SIG-M5 treated with dmso at 0.1 percent for 504 hours (cell line): ENCODE measurements around the gene ZNF584.

ENCODE experiments used
- DNase-seq: peaks from one replicate; lab custom pipeline; 2025; ENCODE audit not compliant: unreplicated experiment; lab: John Stamatoyannopoulos, UW

The ZNF584 gene

GRCh38 chr19:58460039-58460438, 51.6 kb downstream of the ZNF584 start:
- no peak for DNase-seq

DNA sequence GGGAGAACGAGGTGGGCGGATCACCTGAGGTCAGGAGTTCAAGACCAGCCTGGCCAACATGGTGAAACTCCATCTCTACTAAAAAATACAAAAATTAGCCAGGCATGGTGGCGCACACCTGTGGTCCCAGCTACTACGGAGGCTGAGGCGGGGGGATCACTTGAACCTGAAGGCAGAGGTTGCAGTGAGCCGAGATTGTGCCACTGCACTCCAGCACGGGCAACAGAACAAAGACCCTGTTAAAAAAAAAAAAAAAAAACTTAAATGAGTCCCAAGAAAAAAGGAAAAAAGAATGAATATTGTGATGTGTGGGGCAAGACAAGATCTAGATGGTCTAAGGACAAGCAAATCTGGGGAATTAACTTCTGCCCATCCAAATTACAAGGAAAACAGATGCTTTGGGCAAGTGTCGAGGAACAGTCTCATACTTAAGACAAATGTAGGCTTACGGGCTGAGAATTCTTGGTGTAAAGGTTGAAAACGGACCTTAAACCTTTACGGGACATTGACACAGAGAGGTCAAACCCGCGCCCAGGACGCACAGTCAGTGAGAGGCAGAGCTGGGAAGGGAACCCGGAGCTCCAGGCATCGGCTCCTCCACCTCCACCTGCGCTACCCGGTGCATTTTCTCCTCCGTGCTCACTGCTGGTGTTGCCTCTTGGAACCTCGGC, 57.8 kb downstream of the ZNF584 start:
- DNase-seq, result no peak

DNA sequence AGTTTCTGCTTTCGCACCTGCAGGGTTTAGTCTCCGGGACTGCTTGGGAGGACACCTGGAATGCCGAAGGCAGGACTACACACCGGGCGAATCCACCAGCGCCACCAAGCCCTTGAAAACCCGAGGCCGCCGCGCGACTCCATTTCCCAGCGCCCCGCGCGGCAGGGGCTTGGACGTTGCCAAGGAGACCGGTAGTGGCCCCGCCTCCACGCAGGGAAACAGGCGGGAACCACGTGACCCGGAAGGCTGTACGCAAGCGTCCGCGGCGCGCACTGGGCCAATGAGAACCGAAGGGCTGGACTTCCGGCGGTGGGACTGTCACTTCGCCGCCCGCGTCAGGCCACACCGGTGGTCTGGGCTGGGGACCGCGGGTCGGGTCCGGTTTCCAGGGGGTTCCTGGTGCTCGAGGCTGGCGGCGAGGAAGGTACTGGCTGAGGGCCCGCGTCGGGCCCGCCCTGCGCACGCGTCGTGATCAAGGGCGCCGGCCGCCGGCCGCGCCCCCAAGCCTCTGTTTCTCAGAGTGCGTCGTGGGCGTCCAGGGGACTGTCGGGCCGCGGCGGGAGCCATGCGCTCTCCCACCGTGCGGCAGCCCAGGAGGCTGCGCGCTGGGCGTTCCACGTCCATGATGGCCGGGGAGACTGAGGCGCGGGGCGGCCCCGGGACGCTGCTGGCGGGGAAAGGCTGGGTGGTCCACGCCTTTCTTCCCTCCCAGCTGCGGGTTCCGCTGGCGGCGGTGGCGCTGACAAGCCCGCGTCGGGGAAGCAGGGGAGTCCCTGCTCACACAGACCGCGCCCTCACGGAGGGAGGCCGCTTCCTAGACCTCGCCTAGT, 58.5 kb downstream of the ZNF584 start, which contains the start of gene ZNF324:
ZNF324 (plus strand) TSS at position 321 of the 830 bp plus-strand sequence. CDS start 2,106 bp downstream, outside the sequence.
- peak; percentile 94 for DNase-seq
